ENCODE measurements around the gene RGS7. TPM values are rescaled to one million over a fixed set of nuclear protein-coding genes. Genes with fewer than 3 reads are reported as not detected.

RGS7 gene
- total and polyA plus RNA-seq, 2 of the 4 experiments (the other 2 are of a cell fraction): 0.58 to 0.72 TPM

DNA sequence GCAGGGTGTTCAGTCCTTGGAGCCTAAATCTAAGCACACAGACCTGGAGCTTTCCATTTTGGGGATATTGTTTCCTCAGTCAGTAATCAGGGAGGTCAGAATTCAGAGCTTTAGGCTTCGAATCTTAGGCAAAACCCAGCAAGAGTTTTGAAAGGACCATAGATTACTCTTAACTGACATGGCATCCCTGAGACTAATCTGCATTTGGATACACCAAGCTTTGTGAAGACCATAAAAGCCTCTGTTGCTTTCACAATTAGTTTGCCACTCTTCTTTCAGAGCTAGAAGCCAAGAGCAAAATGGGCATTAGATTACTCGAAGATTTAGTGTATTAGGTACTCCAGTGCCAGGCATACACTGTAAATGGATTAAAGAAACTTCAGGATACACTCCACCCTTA, 613.3 kb downstream of the RGS7 start:
- dilution Hi-C loops (cut with HindIII; ENCODE audit: low sequenced_read_pairs, unreplicated experiment) (no loop called here), in situ Hi-C loops (cut with MboI; ENCODE audit: low sequenced_read_pairs) (no loop called here)
- H3K4ac ChIP-seq (ENCODE audit: low read depth, low read length): no peak overlapping the region

More for the DNA sequence above, 613.3 kb downstream of the RGS7 start:
- ATAC-seq (ENCODE audit: low read depth) (no peak), DNase-seq (no peak)
- Histone ChIP-seq H4K8ac (ENCODE audit: low read depth in 2 of 2, low read length in 2 of 2) (no peak overlapping the region), H4K20me1 (ENCODE audit: insufficient read depth, low read length) (no peaks in the 10 kb centered on the region), H2AK5ac (ENCODE audit: low read depth, low read length) (no peak overlapping the region), H3K9ac (ENCODE audit: low read depth, low read length) (no peak overlapping the region), H3K14ac (replicated peaks; ENCODE audit: low read depth, low read length) (no peak overlapping the region), H3K36me3 (ENCODE audit: control insufficient read depth, insufficient read depth, low read length) (no peaks in the 10 kb centered on the region), H4K91ac (ENCODE audit: insufficient read depth, low read depth, low read length) (no peak overlapping the region), H3K9me1 (ENCODE audit: insufficient read depth, low read length) (no peaks in the 10 kb centered on the region), H3K4me1 (ENCODE audit: control insufficient read depth, insufficient read depth, low read length) (peaks cover 3% of the 10 kb centered on the region; the same call in 1 of the 2 replicates), H3K79me1 (ENCODE audit: low read depth in 1 of 2, low read length in 2 of 2) (no peaks in the 10 kb centered on the region), H4K5ac (ENCODE audit: low read depth, low read length) (no peak overlapping the region), H3K23ac (ENCODE audit: low read depth, low read length) (no peak overlapping the region), H2AFZ (replicated peaks; ENCODE audit: low read length, poor library complexity) (no peak overlapping the region), H2BK20ac (ENCODE audit: low read depth, low read length) (no peak overlapping the region), H2BK5ac (ENCODE audit: low read depth, low read length, poor library complexity, severe bottlenecking) (no peak overlapping the region), H3K27ac (ENCODE audit: insufficient read depth, low read length) (no peak overlapping the region), H3K4me3 (ENCODE audit: insufficient read depth, low read depth, low read length) (no peak overlapping the region), H2BK15ac (ENCODE audit: low read depth, low read length) (no peak overlapping the region), H3K27me3 (ENCODE audit: control insufficient read depth, insufficient read depth, low read length) (no peaks in the 10 kb centered on the region), H3K4me2 (ENCODE audit: low read depth, low read length) (no peak overlapping the region), H3K9me3 (ENCODE audit: control insufficient read depth, insufficient read depth, low read length) (no peaks in the 10 kb centered on the region), H3K56ac (ENCODE audit: extremely low read depth, insufficient read depth, low read length) (no peak overlapping the region), H2AK9ac (replicated peaks; ENCODE audit: low read depth, low read length, poor library complexity) (no peak overlapping the region), H2BK120ac (ENCODE audit: low read depth, low read length) (no peak overlapping the region), H3K18ac (ENCODE audit: low read depth, low read length) (no peak overlapping the region)
- intact Hi-C loops (cut with micrococcal nuclease): no loop called here
- TF ChIP-seq, protein P1, sequence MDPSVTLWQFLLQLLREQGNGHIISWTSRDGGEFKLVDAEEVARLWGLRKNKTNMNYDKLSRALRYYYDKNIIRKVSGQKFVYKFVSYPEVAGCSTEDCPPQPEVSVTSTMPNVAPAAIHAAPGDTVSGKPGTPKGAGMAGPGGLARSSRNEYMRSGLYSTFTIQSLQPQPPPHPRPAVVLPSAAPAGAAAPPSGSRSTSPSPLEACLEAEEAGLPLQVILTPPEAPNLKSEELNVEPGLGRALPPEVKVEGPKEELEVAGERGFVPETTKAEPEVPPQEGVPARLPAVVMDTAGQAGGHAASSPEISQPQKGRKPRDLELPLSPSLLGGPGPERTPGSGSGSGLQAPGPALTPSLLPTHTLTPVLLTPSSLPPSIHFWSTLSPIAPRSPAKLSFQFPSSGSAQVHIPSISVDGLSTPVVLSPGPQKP (IDR thresholded peaks at IDR 0.05; ENCODE audit: borderline replicate concordance, low read depth, low read length): no peak
- no peak for TF ChIP-seq CEBPB (IDR thresholded peaks at IDR 0.05; ENCODE audit: low read depth, low read length)
- no peak for TF ChIP-seq RAD21 (IDR thresholded peaks at IDR 0.05; ENCODE audit: low read length)
- TF ChIP-seq MAZ (IDR thresholded peaks at IDR 0.05; ENCODE audit: borderline replicate concordance, low read depth, low read length): no peak
- TF ChIP-seq RCOR1 (IDR thresholded peaks at IDR 0.05; ENCODE audit: insufficient replicate concordance, low read length): no peak
- TF ChIP-seq SMC3 (IDR thresholded peaks at IDR 0.05; ENCODE audit: low read depth, low read length): no peak
- no peak for TF ChIP-seq POLR2A (IDR thresholded peaks at IDR 0.05; ENCODE audit: low read depth, low read length)
- no peak for TF ChIP-seq RFX5 (IDR thresholded peaks at IDR 0.05; ENCODE audit: low read depth, low read length)
- TF ChIP-seq, protein P2, sequence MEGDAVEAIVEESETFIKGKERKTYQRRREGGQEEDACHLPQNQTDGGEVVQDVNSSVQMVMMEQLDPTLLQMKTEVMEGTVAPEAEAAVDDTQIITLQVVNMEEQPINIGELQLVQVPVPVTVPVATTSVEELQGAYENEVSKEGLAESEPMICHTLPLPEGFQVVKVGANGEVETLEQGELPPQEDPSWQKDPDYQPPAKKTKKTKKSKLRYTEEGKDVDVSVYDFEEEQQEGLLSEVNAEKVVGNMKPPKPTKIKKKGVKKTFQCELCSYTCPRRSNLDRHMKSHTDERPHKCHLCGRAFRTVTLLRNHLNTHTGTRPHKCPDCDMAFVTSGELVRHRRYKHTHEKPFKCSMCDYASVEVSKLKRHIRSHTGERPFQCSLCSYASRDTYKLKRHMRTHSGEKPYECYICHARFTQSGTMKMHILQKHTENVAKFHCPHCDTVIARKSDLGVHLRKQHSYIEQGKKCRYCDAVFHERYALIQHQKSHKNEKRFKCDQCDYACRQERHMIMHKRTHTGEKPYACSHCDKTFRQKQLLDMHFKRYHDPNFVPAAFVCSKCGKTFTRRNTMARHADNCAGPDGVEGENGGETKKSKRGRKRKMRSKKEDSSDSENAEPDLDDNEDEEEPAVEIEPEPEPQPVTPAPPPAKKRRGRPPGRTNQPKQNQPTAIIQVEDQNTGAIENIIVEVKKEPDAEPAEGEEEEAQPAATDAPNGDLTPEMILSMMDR (conservative IDR thresholded peaks at IDR 0.05; ENCODE audit: low read depth, low read length): no peak
- no peak for TF ChIP-seq USF2 (IDR thresholded peaks at IDR 0.05; ENCODE audit: low read depth, low read length)
- TF ChIP-seq FOS (IDR thresholded peaks at IDR 0.05; ENCODE audit: low read depth, low read length): no peak
- TF ChIP-seq BHLHE40 (IDR thresholded peaks at IDR 0.05; ENCODE audit: low read depth, low read length): no peak
- no peak for TF ChIP-seq CHD1 (IDR thresholded peaks at IDR 0.05; ENCODE audit: low read depth, low read length)
- BruUV-seq (replicated peaks): no TSS peak
- 50% methylated on average over 1 of the region's 2 CpGs; no CpG with 5 or more reads in 1 of the 2 experiments for WGBS, 2 experiments (ENCODE audit: extremely low coverage in 2 of 2, insufficient read length in 1 of 2)
- CTCF ChIA-PET: no interaction called here
- POLR2A ChIA-PET (ENCODE audit: unreplicated experiment): no interaction called here

Measured in IMR-90 (cell line).